GM19455 (cell line): ENCODE results near the gene GLT6D1.
"Not testable (repeated sequence)": the region's sequence is repeated elsewhere in the genome, so short reads cannot be mapped to it uniquely, and the experiment has no call there.

Experiments used
- ATAC-seq: cut with Tn5 transposase; IDR thresholded peaks from one replicate; pipeline ENCODE4 v1.9.1; 2021; ENCODE audit not compliant: unreplicated experiment

Gene GLT6D1

GRCh38 chr9:135665795-135666189, 26.5 kb upstream of the GLT6D1 start:
- ATAC-seq: no peak

DNA sequence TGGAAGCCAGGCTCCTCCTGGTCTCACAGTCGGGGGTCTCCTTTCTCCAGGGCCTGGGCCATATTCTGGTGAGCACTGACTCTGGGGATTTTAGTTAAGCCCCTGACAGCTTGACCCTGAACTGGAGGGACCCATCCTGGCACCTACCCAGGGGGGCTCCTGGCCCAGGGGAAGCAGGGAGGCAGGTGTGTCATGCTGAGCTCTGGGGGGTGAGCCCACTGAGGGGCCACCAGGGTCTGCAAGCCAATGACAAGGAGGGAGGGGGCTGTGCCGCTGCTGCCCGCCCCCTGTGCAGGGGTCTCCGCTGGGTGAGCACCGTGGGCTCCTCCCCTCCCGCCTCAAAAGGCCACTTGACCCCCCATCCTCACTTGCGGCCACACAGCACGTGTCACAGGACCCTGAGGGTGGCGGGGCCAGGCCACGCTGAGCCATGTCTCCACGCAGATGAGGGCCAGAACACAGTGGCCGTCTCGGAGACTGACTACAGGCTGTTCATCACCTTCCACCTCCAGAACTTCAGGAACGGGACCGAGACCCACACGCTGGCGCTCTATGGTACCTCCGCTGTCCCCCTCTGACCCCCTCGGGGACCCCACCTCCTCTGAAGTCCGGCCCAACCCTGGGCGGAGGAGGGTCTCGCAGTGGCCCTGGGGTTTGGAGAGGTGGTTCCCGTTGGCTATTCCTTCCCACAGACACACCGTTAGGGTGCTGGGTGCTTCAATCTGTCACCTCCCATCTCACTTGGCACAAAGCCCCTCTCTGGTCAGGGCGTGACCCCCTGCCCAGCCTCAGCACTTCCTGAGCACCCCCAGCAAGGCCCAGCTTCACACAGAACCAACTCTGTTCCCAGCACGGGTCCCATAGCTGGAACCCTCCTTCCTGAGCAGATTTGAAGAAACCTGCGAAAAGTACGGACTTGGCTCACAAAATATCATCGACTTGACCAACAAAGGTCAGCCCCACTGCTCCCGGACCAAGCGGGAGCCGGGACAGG, 25.8 kb upstream of the GLT6D1 start:
- ATAC-seq: no peak

DNA sequence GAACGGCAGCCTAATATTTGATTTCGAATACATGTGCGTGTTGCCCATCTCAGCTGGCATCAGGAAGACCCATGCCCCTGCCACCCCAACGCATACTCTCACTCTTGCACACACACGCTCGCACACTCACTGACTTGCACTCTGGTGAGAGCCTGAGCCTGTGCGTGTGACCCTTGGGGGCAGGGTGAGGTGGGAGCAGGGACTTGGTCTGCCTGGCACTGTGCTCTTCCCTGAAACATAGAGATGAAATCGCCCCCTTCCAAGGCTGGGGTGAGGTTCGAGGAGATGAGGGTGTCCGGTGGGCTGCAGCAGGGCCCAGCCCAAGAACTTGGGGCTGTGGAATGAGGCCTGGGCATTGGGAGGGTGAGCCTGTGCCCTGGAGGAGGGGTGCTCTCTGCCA, 24.9 kb upstream of the GLT6D1 start:
- ATAC-seq: no peak

DNA sequence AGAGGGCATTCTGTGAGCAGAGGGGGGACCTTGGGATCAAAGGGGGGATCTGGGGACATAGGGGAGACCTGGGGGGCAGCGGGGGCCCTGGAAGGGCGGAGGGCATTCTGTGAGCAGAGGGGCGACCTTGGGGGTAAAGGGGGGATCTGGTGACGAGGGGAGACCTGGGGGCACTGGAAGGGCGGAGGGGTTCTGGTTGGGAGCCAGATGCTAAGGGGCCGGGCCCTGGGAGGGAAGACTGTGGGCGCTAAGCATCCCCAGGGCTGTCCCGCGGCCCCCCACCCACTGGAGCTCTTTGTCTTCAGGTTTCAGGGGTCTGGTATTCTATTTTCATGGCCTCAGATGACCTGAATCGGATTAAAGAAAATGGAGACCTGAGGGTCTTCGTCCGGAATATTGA, 24.5 kb upstream of the GLT6D1 start:
- no peak for ATAC-seq

- ATAC-seq: no peak
Measured at GRCh38 chr9:135663451-135663770, 24.1 kb upstream of the GLT6D1 start.

DNA sequence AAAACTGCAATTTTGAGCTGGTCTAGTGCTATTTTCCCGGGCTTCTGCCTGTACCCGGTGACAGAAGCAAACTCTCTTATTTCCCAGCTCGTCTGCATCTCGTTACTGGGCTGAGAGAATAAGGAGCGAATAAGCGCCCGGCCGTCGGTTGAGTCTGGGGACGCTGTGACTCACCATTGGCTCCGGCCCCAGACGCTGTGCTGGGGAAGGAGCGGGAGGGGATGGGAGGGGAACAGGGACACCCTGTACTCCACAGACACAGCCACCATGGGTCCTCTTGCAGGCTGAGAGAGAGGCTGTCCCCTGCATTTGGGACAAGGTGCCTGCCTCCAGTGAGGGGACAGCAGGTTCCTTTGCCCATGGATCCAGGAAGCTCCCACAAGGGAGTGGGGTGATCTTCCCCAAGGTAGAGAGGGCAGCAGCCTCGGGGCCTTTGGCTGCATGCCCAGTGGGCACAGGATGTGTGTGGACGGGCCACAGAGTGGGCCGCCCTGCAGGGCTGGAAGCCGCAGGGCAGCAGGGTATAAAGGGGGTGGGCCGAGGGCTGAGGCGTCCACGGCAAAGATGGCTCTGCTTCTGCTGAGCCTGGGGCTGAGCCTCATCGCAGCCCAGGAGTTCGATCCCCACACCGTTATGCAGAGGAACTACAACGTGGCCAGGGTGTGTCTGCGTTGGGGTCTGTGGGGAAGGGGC, 23.6 kb upstream of the GLT6D1 start, which contains the start of gene LCN9:
LCN9 (plus strand) TSS at position 552 of the 693 bp plus-strand sequence; CDS start at position 565, 13 bp downstream.
- ATAC-seq: no peak

GRCh38 chr9:135661816-135662560, 22.6 kb upstream of the GLT6D1 start:
- ATAC-seq: no peak

- no peak for ATAC-seq
Measured at GRCh38 chr9:135660407-135660806, 21.1 kb upstream of the GLT6D1 start.

DNA sequence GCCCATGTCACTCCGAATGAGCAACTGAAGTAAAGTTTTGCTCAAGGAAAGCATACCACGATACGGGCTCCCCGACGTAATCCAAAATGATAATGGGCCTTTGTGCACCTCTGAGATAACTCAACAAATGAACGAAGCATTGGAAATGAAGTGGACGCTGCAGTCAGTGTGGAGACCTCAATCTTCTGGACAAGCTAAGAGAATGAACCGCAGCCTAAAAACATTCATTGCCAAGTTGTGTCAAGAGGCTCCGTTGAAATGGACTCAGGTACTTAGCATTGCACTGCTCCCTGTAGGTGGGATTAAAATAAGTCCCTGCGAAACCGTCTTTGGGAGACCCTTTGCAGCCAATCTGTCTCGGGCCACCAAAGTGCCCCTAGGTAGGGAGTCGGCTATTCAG, 19.9 kb upstream of the GLT6D1 start:
- ATAC-seq: no peak

DNA sequence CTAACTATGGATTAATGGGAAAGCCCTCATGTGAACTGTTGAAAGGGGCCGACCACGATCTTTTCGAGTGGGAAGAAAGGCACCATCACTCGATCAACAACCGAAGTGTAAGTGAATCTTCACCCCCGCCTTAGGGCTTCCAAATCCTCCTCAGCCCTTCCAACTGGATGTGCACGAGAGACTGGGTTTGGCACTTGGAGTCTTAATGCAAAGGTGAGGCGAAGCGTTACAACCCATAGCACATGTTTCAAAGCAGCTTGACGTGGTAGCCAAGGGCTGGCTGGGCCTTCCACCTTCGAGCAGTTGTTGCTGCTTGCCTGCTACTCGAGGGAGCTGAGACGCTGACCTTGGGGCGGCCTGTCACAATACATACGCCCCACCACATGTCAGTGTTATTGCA, 18.1 kb upstream of the GLT6D1 start:
- ATAC-seq: no peak

- ATAC-seq: no peak
Measured at GRCh38 chr9:135655317-135655716, 16.0 kb upstream of the GLT6D1 start.

- no peak for ATAC-seq
Measured at GRCh38 chr9:135650408-135650807, 11.1 kb upstream of the GLT6D1 start.

DNA sequence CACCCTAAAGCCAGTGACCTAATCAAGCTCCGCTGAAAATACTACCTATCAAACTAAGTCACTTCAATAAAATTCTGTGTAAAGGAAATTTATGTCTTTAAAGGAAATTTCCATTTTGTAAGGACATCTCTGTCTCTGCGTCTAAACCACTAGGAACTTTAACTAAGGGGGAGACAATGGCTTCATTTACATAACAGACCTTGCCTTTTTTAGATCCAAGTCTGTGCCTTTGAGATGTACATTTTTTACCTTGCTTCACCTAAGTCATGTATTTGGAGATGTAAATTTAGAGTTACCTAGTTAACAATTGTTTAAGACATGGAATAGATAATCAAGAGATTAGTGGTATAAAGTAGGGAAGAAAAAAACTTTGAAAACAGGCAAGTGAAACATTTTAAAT, 10.2 kb upstream of the GLT6D1 start:
- ATAC-seq: no peak

DNA sequence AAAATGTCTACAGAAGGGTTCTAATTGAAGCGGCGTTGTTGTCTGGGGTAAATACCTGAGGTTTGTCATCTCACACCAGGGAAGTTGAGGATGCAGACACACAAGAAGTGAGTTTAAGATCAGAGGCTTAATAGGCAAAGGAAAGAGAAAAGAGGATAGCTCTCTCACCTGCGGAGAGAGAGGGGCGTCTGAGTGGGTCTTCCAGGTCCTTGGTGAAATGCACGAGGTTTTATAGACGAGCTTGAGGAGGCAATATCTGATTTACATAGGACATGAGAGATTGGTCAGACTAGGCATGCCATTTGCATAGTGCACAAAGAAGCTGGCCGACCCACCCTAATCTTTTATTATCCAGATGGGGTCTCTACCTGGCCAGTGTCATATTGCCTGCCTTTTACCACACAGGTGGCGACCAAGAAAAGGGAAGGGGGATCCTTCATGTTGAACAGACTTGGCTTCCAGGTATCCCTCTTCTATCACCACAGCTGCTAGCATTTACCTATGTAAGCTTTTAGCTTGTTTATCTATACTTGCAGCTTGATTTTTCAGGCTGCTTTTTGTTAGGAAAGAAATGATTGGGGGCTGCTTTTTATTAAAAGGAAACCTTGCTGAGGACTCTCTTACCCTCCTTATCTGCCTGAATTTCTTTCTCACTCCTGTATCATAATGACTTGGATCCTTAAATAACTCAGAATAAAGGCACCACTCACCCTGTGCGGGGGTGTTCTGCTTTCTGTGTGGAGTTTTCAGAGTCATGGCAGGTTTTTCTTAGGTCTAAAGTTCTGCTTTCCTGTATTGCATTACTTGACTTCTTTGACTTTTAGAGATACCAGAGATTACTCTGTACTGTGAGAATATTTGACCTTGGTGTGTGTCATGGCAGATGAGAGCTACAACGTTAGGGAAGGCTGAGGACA, 9.4 kb upstream of the GLT6D1 start:
- ATAC-seq: no peak

- no peak for ATAC-seq
Measured at GRCh38 chr9:135647884-135648283, 8.5 kb upstream of the GLT6D1 start.

GRCh38 chr9:135644631-135645218, 5.4 kb upstream of the GLT6D1 start:
- ATAC-seq: no peak

DNA sequence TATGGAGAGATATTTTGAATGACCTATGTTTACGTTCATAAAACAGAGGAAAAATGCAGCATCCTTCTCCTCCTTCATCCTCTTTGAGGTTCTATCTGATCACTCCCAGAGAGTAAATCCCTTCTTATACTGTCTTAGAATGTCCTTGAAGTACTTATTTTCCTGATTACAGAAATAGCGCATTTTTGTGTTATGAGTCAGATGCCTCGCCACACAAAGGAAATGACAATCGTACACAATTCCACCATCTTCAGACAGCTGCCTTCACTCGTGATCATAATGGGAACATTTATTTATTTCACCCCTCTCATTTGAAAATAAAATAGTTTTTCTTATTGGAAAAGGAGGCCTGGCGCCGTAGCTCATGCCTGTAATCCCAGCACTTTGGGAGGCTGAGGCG, 2.4 kb upstream of the GLT6D1 start:
- ATAC-seq: no peak

- no peak for ATAC-seq
Measured at GRCh38 chr9:135641047-135641446, 1.7 kb upstream of the GLT6D1 start.

GRCh38 chr9:135636930-135637530, 2.3 kb downstream of the GLT6D1 start:
- ATAC-seq: not testable (repeated sequence)

- ATAC-seq: no peak
Measured at GRCh38 chr9:135632841-135633240, 6.5 kb downstream of the GLT6D1 start.
